ENCODE data around the gene C10orf90. TPM values are rescaled to one million over a fixed set of nuclear protein-coding genes. Genes with fewer than 3 reads are reported as not detected.

Gene C10orf90
- total RNA-seq, 1 donor from 2014 or later, result not detected

GRCh38 chr10:126476246-126476645 lies 194.2 kb downstream of the C10orf90 start:
- H3K27me3 Mint-ChIP-seq, result peaks cover 8% of the 10 kb centered on the region
- no peak for DNase-seq (ENCODE audit: low spot score, unreplicated experiment)
- H3K27ac Mint-ChIP-seq, result no peak overlapping the region
- no peaks in the 10 kb centered on the region for H3K4me1 Mint-ChIP-seq (ENCODE audit: low read depth)
- H3K9me3 Mint-ChIP-seq (ENCODE audit: low read depth), result no peaks in the 10 kb centered on the region
- no peaks in the 10 kb centered on the region for H3K36me3 Mint-ChIP-seq (ENCODE audit: insufficient read depth)
- no peak overlapping the region for H3K4me3 Mint-ChIP-seq (ENCODE audit: low read depth)
- TF ChIP-seq CTCF (IDR thresholded peaks at IDR 0.05; ENCODE audit: unreplicated experiment), result no peak

GRCh38 chr10:126475074-126475691 lies 195.3 kb downstream of the C10orf90 start:
- H3K27ac Mint-ChIP-seq, result no peak overlapping the region
- H3K27me3 Mint-ChIP-seq, result peaks cover 16% of the 10 kb centered on the region
- no peaks in the 10 kb centered on the region for H3K4me1 Mint-ChIP-seq (ENCODE audit: low read depth)
- H3K36me3 Mint-ChIP-seq (ENCODE audit: insufficient read depth), result no peaks in the 10 kb centered on the region
- TF ChIP-seq CTCF (IDR thresholded peaks at IDR 0.05; ENCODE audit: unreplicated experiment), result no peak
- no peak overlapping the region for H3K4me3 Mint-ChIP-seq (ENCODE audit: low read depth)
- no peaks in the 10 kb centered on the region for H3K9me3 Mint-ChIP-seq (ENCODE audit: low read depth)
- DNase-seq (ENCODE audit: low spot score, unreplicated experiment), result no peak

GRCh38 chr10:126474031-126474430 lies 196.5 kb downstream of the C10orf90 start:
- Mint-ChIP-seq H3K4me3 (ENCODE audit: low read depth) (no peak overlapping the region), H3K36me3 (ENCODE audit: insufficient read depth) (no peaks in the 10 kb centered on the region), H3K27ac (no peak overlapping the region), H3K27me3 (peaks cover 28% of the 10 kb centered on the region), H3K4me1 (ENCODE audit: low read depth) (no peaks in the 10 kb centered on the region), H3K9me3 (ENCODE audit: low read depth) (no peaks in the 10 kb centered on the region)
- TF ChIP-seq CTCF (IDR thresholded peaks at IDR 0.05; ENCODE audit: unreplicated experiment), result no peak
- no peak for DNase-seq (ENCODE audit: low spot score, unreplicated experiment)

- Mint-ChIP-seq H3K27ac (no peak overlapping the region), H3K27me3 (peaks cover 35% of the 10 kb centered on the region), H3K4me3 (ENCODE audit: low read depth) (no peak overlapping the region), H3K36me3 (ENCODE audit: insufficient read depth) (no peaks in the 10 kb centered on the region), H3K9me3 (ENCODE audit: low read depth) (no peaks in the 10 kb centered on the region), H3K4me1 (ENCODE audit: low read depth) (no peaks in the 10 kb centered on the region)
- DNase-seq (ENCODE audit: low spot score, unreplicated experiment), result no peak
- TF ChIP-seq CTCF (IDR thresholded peaks at IDR 0.05; ENCODE audit: unreplicated experiment), result no peak
These were observed 199.5 kb downstream of the C10orf90 start for GRCh38 chr10:126470991-126471390.

GRCh38 chr10:126469692-126470091 lies 200.8 kb downstream of the C10orf90 start:
- no peaks in the 10 kb centered on the region for H3K4me1 Mint-ChIP-seq (ENCODE audit: low read depth)
- no peak for DNase-seq (ENCODE audit: low spot score, unreplicated experiment)
- H3K27me3 Mint-ChIP-seq, result peaks cover 32% of the 10 kb centered on the region
- no peak for TF ChIP-seq CTCF (IDR thresholded peaks at IDR 0.05; ENCODE audit: unreplicated experiment)
- no peak overlapping the region for H3K27ac Mint-ChIP-seq
- H3K36me3 Mint-ChIP-seq (ENCODE audit: insufficient read depth), result no peaks in the 10 kb centered on the region
- H3K9me3 Mint-ChIP-seq (ENCODE audit: low read depth), result no peaks in the 10 kb centered on the region
- no peak overlapping the region for H3K4me3 Mint-ChIP-seq (ENCODE audit: low read depth)
